Adrenal gland (tissue), 12 donors: ENCODE data around the gene BFSP1. TPM values are rescaled to one million over a fixed set of nuclear protein-coding genes. Genes with fewer than 3 reads are reported as not detected.

Experiments used
- DNase-seq, 7 donors: peaks; one replicate each; pipeline ENCODE4 v3.0.0-alpha.2; 2019 to 2020
- H3K27ac ChIP-seq, 5 donors: fragments of 200-600 bp; sonication (generic) in 4 of 5; 1 replicate in 3 of 5; 2 replicates in 2 of 5; pipeline versions ENCODE4 v1.5.1 to v1.8.0; 2016 to 2020; ENCODE audit warnings: mild to moderate bottlenecking in 1 of 5
- H3K27me3 ChIP-seq: fragments of 200-600 bp; 2 replicates; pipeline ENCODE4 v1.8.0; 2021
- H3K36me3 ChIP-seq, 2 donors: fragments of 200-600 bp; replicated peaks in 1 of 2; 1 replicate in 1 of 2; 2 replicates in 1 of 2; pipeline versions ENCODE4 v1.5.1 to v1.8.0; 2018 to 2022
- H3K4me1 ChIP-seq, 2 donors: fragments of 200-600 bp; replicated peaks in 1 of 2; 1 replicate in 1 of 2; 2 replicates in 1 of 2; pipeline versions ENCODE4 v1.5.1 to v1.8.0; 2018 to 2021
- H3K4me3 ChIP-seq, 4 donors: fragments of 200-600 bp; sonication (generic) in 3 of 4; one replicate each; pipeline ENCODE4 v1.5.1; 2016 to 2018
- H3K9me3 ChIP-seq, 3 donors: fragments of 200-600 bp; sonication (generic) in 1 of 3; replicated peaks in 1 of 3; 1 replicate in 2 of 3; 2 replicates in 1 of 3; pipeline versions ENCODE4 v1.5.1 to v1.8.0; 2016 to 2021
- CTCF ChIP-seq, 6 experiments: fragments of 450-650 bp in 4 of 6; fragments of 200-600 bp in 2 of 6; sonication (generic) in 1 of 6; IDR thresholded peaks; 1 replicate in 5 of 6; 2 replicates in 1 of 6; pipeline versions ENCODE4 v1.5.1 to v1.8.0; 2016 to 2021; ENCODE audit warnings: antibody characterized with exemption in 6 of 6, mild to moderate bottlenecking in 2 of 6, moderate library complexity in 1 of 6
- POLR2A ChIP-seq, 2 donors: fragments of 450-650 bp; IDR thresholded peaks; one replicate each; pipeline ENCODE4 v1.6.1; 2017; ENCODE audit warnings: antibody characterized with exemption in 2 of 2, mild to moderate bottlenecking in 2 of 2, moderate library complexity in 1 of 2
- WGBS, 4 donors: extraction: QIAGEN DNeasy Blood & Tissue Kit in 2 of 4; methylation state at CpG; one replicate each; pipeline versions ENCODE4 v1.1.5 to v1.1.7; 2013 to 2017; 5-methylcytosine and 5-hydroxymethylcytosine counted together
- intact Hi-C, 2 donors: fragments of 100-400 bp; cut with DNase I; formaldehyde crosslinking; loops; one replicate each; pipeline versions ENCODE4 v1.14.1 to v1.15.0; 2022 to 2023
- polyA plus RNA-seq, 3 donors: library from polyadenylated mRNA; stranded (reverse); fragments of 200-250 nt in 2 of 3; fragments of 350-450 nt in 1 of 3; fragmentation: Illumina TruSeq in 1 of 3; extraction: RNeasy Lipid Tissue Mini Kit (QIAGEN cat#74804) in 1 of 3; gene quantifications; one replicate each; pipeline ENCODE4 v1.2.3, GENCODE V29; 2013 to 2014
- total RNA-seq, 9 donors: library from RNA; depleted of rRNA in 4 of 9; stranded (reverse); fragments of >200 nt in 4 of 9; fragments of 120-200 nt in 1 of 9; fragmentation: NEBNext Ultra II Directional in 1 of 9; extraction: Animal tissue kit (Norgen Biotek cat#: 25700) in 1 of 9; gene quantifications; one replicate each; pipeline versions ENCODE4 v1.1.0 to v1.2.4, GENCODE V29; 2013 to 2023
- donor health status: healthy with polysubstance abuse.
- donor health status: Bipolar disorder and iron deficiency.
- donor health status: DM: yes; HTN: yes; CAD: no.
- donor health status: DM: no; HTN: no; CAD: no.
- donor health status: DM: no; HTN: no; CAD: no.
- donor health status: DM: yes; HTN: yes; CAD: no.

BFSP1 gene
- total and polyA plus RNA-seq, 12 donors, result 0.39 to 18.5 (median 2.2) TPM

- Histone ChIP-seq H3K4me1 (no peaks in the 10 kb centered on the region), H3K4me3 (no peak overlapping the region), H3K27ac (no peak overlapping the region), H3K9me3 (no peaks in the 10 kb centered on the region), H3K27me3 (no peaks in the 10 kb centered on the region), H3K36me3 (no peaks in the 10 kb centered on the region)
- DNase-seq, result no peak
- WGBS, 4 donors, result 75 to 87% (median 81%) methylated on average over 5 to 8 of the region's 8 CpGs
- intact Hi-C loops, result no loop called here
- TF ChIP-seq CTCF (IDR thresholded peaks at IDR 0.05), result no peak
Measured at GRCh38 chr20:17456279-17456678, 74.9 kb downstream of the BFSP1 start.

GRCh38 chr20:17453592-17453991 lies 77.6 kb downstream of the BFSP1 start:
- no peak overlapping the region for H3K27ac ChIP-seq
- intact Hi-C loops, result no loop called here
- no peak for TF ChIP-seq POLR2A (IDR thresholded peaks at IDR 0.05)
- no peak for TF ChIP-seq CTCF (IDR thresholded peaks at IDR 0.05)
- H3K4me3 ChIP-seq, result no peak overlapping the region
- H3K9me3 ChIP-seq, result no peaks in the 10 kb centered on the region
- no peak for DNase-seq
- WGBS, 4 donors, result 87 to 92% (median 89%) methylated on average over 9 to 22 of the region's 22 CpGs
- H3K36me3 ChIP-seq, result no peaks in the 10 kb centered on the region
- H3K27me3 ChIP-seq, result no peaks in the 10 kb centered on the region
- no peaks in the 10 kb centered on the region for H3K4me1 ChIP-seq

GRCh38 chr20:17452441-17452840 lies 78.7 kb downstream of the BFSP1 start:
- Histone ChIP-seq H3K4me1 (no peaks in the 10 kb centered on the region), H3K4me3 (no peak overlapping the region), H3K27me3 (no peaks in the 10 kb centered on the region), H3K27ac (no peak overlapping the region), H3K36me3 (no peaks in the 10 kb centered on the region), H3K9me3 (no peaks in the 10 kb centered on the region)
- no peak for DNase-seq
- TF ChIP-seq POLR2A (IDR thresholded peaks at IDR 0.05), result no peak
- TF ChIP-seq CTCF (IDR thresholded peaks at IDR 0.05), result no peak
- intact Hi-C loops, result no loop called here
- 83 to 91% (median 90%) methylated on average over 3 of the region's 3 CpGs for WGBS, 4 donors

GRCh38 chr20:17449031-17449430 lies 82.1 kb downstream of the BFSP1 start:
- Histone ChIP-seq H3K27me3 (no peaks in the 10 kb centered on the region), H3K4me3 (no peak overlapping the region), H3K9me3 (no peaks in the 10 kb centered on the region), H3K36me3 (no peaks in the 10 kb centered on the region), H3K4me1 (no peaks in the 10 kb centered on the region), H3K27ac (no peak overlapping the region)
- DNase-seq, result no peak
- intact Hi-C loops, result no loop called here
- WGBS, 4 donors, result 75 to 95% (median 92%) methylated on average over 2 of the region's 2 CpGs
- no peak for TF ChIP-seq CTCF (IDR thresholded peaks at IDR 0.05)
- no peak for TF ChIP-seq POLR2A (IDR thresholded peaks at IDR 0.05)
